CD4-positive, alpha-beta T cell (primary cell): Measurements from ENCODE around the gene GRK5. TPM values are rescaled to one million over a fixed set of nuclear protein-coding genes. Genes with fewer than 3 reads are reported as not detected.

Experiments used
- ATAC-seq: fragments of 200-7000 bp; cut with Tn5 transposase; one replicate; pipeline ENCODE4 v1.10.0; 2022; ENCODE audit warnings: mild to moderate bottlenecking; ENCODE audit not compliant: poor library complexity
- CTCF ChIA-PET: fragments of 350-600 bp; sonication (Branson Sonifier 250); formaldehyde crosslinking; loops from one replicate; lab custom pipeline; 2021; ENCODE audit warnings: antibody characterized with exemption, inconsistent platforms; lab: Charles Lee
- POLR2A ChIA-PET: fragments of 350-600 bp; sonication (Branson Sonifier 250); formaldehyde crosslinking; loops from one replicate; lab custom pipeline; 2021; ENCODE audit warnings: antibody characterized with exemption, inconsistent platforms; lab: Charles Lee
- DNase-seq, 14 experiments: peaks; one replicate each; pipeline ENCODE4 v3.0.0-alpha.2; 2013 to 2020; ENCODE audit warnings: mixed read lengths in 2 of 14
- H3K27ac ChIP-seq, 2 donors: one replicate each; pipeline versions ENCODE4 v1.5.1 to v1.7.0; 2013; ENCODE audit warnings: low read length in 2 of 2, low read depth in 1 of 2, mild to moderate bottlenecking in 1 of 2
- H3K27me3 ChIP-seq, 2 experiments: 1 replicate in 1 of 2; 2 replicates in 1 of 2; pipeline versions ENCODE4 v1.6.1 to v1.7.0; 2013; ENCODE audit warnings: low read length in 2 of 2, control low read depth in 1 of 2, mild to moderate bottlenecking in 1 of 2, moderate library complexity in 1 of 2; ENCODE audit not compliant: insufficient read depth in 2 of 2, control insufficient read depth in 1 of 2
- H3K36me3 ChIP-seq: one replicate; pipeline ENCODE4 v1.6.1; 2013; ENCODE audit warnings: low read length, control low read depth; ENCODE audit not compliant: insufficient read depth
- H3K4me1 ChIP-seq: one replicate; pipeline ENCODE4 v1.6.1; 2013; ENCODE audit warnings: low read length, control low read depth; ENCODE audit not compliant: insufficient read depth
- H3K4me3 ChIP-seq: one replicate; pipeline ENCODE4 v1.5.1; 2013; ENCODE audit warnings: mild to moderate bottlenecking, low read length, moderate library complexity
- H3K9me3 ChIP-seq, 2 experiments: 1 replicate in 1 of 2; 2 replicates in 1 of 2; pipeline versions ENCODE4 v1.6.1 to v1.7.0; 2013; ENCODE audit warnings: low read length in 2 of 2, mild to moderate bottlenecking in 2 of 2, control low read depth in 1 of 2, moderate library complexity in 1 of 2; ENCODE audit not compliant: control insufficient read depth in 1 of 2, insufficient read depth in 1 of 2
- H3K27ac Mint-ChIP-seq: one replicate; pipeline ENCODE4 v1.8.0; 2020; ENCODE audit warnings: mixed read lengths
- H3K27me3 Mint-ChIP-seq: one replicate; pipeline ENCODE4 v1.8.0; 2021; ENCODE audit warnings: mixed read lengths
- H3K36me3 Mint-ChIP-seq: one replicate; pipeline ENCODE4 v1.8.0; 2021; ENCODE audit warnings: low read depth, mixed read lengths
- H3K4me1 Mint-ChIP-seq: one replicate; pipeline ENCODE4 v1.8.0; 2021; ENCODE audit warnings: low read depth, mixed read lengths
- H3K4me3 Mint-ChIP-seq: one replicate; pipeline ENCODE4 v1.8.0; 2020; ENCODE audit warnings: mild to moderate bottlenecking, mixed read lengths
- H3K9me3 Mint-ChIP-seq: one replicate; pipeline ENCODE4 v1.8.0; 2020; ENCODE audit warnings: mixed read lengths
- CTCF ChIP-seq: fragments of 200-600 bp; IDR thresholded peaks from one replicate; pipeline ENCODE4 v1.8.0; 2022; ENCODE audit warnings: antibody characterized with exemption, mild to moderate bottlenecking
- intact Hi-C, 2 experiments: fragments of 100-400 bp; cut with DNase I in 1 of 2; cut with micrococcal nuclease in 1 of 2; formaldehyde crosslinking; loops; one replicate each; pipeline versions ENCODE4 v1.15.1 to v1.9.0; 2023 to 2025; cut with DNase I, micrococcal nuclease
- total RNA-seq, 174 experiments: library from RNA in 2 of 174; stranded (reverse) in 2 of 174; gene quantifications; one replicate each; pipeline ENCODE4 v1.2.3 and lab custom pipeline; 2021 to 2026

Gene GRK5
- total RNA-seq, 2 experiments from 2014 or later = 19.2 to 20.8 TPM

GRCh38 chr10:119401671-119402395, 194.5 kb downstream of the GRK5 start:
- Histone ChIP-seq H3K9me3 (no peaks in the 10 kb centered on the region), H3K36me3 (peaks cover 21% of the 10 kb centered on the region), H3K27me3 (no peaks in the 10 kb centered on the region), H3K4me3 (no peak overlapping the region), H3K27ac (no peak overlapping the region), H3K4me1 (peaks cover 3% of the 10 kb centered on the region)
- peak in 2 of 14 experiments; percentile 47 to 65 for DNase-seq
- Mint-ChIP-seq H3K36me3 (peaks cover 29% of the 10 kb centered on the region), H3K4me1 (no peaks in the 10 kb centered on the region), H3K27ac (no peak overlapping the region), H3K27me3 (no peaks in the 10 kb centered on the region), H3K4me3 (no peak overlapping the region), H3K9me3 (no peaks in the 10 kb centered on the region)
- ChIA-PET POLR2A (interaction anchor here (0.8 kb wide), 1 partner anchor 9 kb away, joined by 3 read pairs; no protein-coding TSS in a partner anchor), CTCF (interaction anchor here (1.4 kb wide), 1 partner anchor 195 kb away, joined by 3 read pairs; no protein-coding TSS in a partner anchor)
- intact Hi-C loops = no loop called here
- ATAC-seq = no peak
- TF ChIP-seq CTCF = no peak

- H3K4me1 ChIP-seq = peaks cover 3% of the 10 kb centered on the region
- Mint-ChIP-seq H3K27ac (peak overlapping the region; percentile 24), H3K4me1 (no peaks in the 10 kb centered on the region), H3K9me3 (no peaks in the 10 kb centered on the region), H3K4me3 (no peak overlapping the region), H3K27me3 (no peaks in the 10 kb centered on the region), H3K36me3 (peaks cover 21% of the 10 kb centered on the region)
- H3K4me3 ChIP-seq = no peak overlapping the region
- POLR2A ChIA-PET = no interaction called here
- ATAC-seq (no peak), DNase-seq (no peak)
- intact Hi-C loops = no loop called here
- no peak overlapping the region for H3K27ac ChIP-seq
- H3K9me3 ChIP-seq = no peaks in the 10 kb centered on the region
- H3K27me3 ChIP-seq = no peaks in the 10 kb centered on the region
- CTCF ChIA-PET = no interaction called here
- H3K36me3 ChIP-seq = peaks cover 17% of the 10 kb centered on the region
- no peak for TF ChIP-seq CTCF
Measured at GRCh38 chr10:119403921-119404320, 196.6 kb downstream of the GRK5 start.

- Mint-ChIP-seq H3K9me3 (no peaks in the 10 kb centered on the region), H3K4me1 (no peaks in the 10 kb centered on the region), H3K27me3 (no peaks in the 10 kb centered on the region), H3K36me3 (peaks cover 12% of the 10 kb centered on the region), H3K27ac (no peak overlapping the region), H3K4me3 (no peak overlapping the region)
- ChIA-PET POLR2A (no interaction called here), CTCF (no interaction called here)
- Histone ChIP-seq H3K36me3 (peaks cover 9% of the 10 kb centered on the region), H3K4me3 (no peak overlapping the region), H3K27me3 (no peaks in the 10 kb centered on the region), H3K4me1 (peaks cover 3% of the 10 kb centered on the region), H3K9me3 (no peaks in the 10 kb centered on the region), H3K27ac (no peak overlapping the region)
- DNase-seq = no peak
- no peak for ATAC-seq
- no peak for TF ChIP-seq CTCF
- intact Hi-C loops = no loop called here
Measured at GRCh38 chr10:119404719-119405519, 197.5 kb downstream of the GRK5 start.
